NAMALWA (cell line): ENCODE measurements around the gene PHKG2.

Experiments used
- DNase-seq: peaks from one replicate; pipeline ENCODE4 v3.0.0-alpha.2; 2015; ENCODE audit warnings: low spot score

The PHKG2 gene

DNA sequence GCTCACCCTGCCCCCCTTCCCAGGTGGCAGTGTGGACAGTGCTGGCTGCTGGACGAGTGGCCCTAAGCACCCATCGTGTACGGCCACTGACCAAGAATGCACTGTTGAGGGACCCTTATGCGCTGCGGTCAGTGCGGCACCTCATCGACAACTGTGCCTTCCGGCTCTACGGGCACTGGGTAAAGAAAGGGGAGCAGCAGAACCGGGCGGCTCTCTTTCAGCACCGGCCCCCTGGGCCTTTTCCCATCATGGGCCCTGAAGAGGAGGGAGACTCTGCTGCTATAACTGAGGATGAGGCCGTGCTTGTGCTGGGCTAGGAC, 8.5 kb downstream of the PHKG2 start:
- no peak for DNase-seq

DNA sequence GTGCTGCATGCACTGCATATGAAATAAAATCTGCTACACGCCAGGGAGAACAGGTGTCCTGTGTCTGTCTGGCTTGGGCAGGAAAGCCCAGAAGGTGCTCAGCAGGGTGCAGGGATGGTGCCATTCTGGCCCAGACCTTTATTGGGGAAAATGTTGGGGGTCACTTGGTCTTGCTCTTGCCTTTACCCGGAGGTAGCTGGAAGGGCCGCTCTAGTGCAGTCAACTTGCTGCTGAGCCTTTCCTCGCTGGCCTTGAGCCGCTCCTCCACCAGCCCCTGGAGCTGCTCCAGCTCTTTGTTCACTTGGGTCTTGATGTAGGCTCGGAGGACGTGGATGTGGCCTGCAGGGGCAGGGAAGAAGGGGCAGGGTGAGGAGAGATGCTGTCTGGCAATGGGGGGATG, 9.1 kb downstream of the PHKG2 start:
- DNase-seq = no peak

DNA sequence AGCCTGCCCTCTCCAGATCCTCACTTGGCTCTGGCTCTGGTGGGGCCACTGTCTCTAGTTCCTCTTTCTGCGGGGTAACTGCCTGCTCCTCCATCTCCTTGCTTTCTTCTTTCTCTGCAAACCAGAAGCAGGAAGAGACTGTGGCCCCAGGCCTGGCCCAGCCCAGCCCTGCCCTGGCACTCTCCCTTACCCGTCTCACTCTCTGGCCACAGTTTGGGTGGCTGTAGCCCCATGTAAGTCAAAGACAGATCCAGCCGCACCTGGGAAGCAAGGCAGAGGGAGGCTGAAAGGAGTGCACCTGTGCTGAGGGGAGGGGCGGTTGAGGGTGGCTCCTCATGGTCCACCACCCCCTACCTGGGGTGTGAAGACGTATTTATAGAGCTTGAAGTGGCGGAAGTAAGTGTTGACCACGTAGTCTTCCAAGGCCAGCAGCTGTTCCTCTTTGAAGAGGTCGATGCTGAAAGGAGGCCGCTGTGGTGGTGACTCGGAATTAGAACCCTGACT, 10.8 kb downstream of the PHKG2 start:
- DNase-seq = peak; percentile 46

DNA sequence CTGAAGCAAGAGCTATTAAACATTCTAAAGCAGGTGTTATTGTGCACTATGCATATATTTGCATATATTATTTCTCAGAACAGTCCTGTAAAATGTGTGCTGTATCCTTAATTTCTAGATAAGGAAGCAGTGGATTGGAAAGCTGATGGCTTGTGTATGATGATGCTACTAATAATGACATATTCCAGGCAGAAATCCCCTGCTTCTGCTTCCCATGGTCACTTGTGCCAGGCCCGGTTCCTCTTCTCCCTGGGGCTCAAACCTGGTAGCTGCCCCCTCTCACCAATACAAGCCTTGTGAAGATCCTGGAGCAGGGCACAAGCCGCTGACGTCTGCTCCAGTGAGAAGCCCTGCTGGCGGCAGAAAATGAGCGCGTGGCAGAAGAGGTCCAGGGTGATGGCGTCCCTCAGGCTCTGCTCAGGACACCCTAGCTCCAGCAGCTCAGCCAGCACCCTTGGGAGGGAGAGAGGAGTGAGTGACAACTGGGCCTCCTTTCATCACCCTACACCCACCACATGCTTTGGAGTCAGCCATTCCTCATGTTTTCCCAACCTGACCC, 11.9 kb downstream of the PHKG2 start:
- DNase-seq = no peak

DNA sequence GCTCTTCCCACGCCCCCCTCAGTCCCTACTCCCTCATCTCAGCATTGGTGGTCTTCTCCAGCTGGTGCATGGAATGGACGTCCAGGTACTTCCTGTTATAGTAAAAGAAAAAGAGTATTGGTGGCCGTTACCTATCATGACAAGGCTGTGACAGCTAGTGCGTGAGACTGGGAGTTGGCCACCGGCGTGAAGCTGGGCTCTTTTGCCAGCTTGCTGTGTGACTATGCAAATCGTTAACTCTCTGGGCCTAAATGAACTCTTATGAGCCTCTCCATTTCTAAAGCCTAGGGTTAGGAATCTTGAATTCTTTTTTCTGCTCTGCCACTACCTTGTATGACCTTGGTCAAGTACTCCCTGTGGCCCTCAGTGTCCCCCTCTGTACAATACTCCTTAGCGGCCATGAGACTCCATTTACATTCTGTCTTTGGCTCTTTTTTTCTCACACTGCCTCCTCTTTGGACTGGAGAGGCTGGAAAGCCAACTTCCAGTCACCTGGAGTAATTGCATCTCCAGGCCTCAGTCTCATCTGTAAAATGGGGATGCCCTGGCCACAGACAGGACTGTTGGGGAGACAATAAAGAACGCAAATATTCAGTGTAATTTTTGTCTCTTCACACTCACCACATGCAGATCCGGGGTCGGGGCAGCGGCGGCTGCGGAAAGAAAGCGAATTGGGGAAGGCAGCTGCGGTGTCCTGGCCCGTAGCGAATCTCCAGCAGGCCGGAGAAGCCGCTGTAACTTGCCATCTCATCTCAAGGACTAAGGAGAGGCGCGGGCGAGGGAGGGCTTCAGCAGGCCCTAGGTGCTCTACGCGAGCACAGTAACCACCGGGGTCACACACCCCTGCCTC, 12.6 kb downstream of the PHKG2 start:
- DNase-seq = peak; percentile 61

DNA sequence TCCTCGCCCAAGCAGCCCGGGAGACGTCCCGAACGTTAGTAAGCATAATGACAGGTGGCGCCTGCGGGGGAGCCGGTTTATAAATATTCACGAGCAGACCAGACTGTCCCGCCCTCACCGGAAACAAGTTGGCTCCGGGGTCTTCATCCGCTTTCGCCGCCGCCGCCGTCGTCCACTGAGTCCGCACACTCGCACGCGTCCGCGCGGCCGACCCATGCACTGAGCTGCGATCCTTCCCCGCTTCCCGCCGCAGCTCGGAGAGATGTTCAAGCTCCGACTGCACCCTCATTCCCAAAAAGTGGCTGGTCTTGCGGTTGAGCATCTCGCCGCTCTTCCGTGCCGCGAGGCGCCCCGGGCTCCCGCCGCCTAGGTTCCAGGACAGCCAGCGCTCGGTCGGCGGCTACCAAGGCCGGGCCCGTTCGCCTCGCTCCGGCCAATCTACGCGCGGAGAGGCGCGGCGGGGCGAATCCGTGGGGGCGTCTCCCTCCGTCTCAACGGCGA, 13.3 kb downstream of the PHKG2 start:
- DNase-seq = peak; percentile 92

DNA sequence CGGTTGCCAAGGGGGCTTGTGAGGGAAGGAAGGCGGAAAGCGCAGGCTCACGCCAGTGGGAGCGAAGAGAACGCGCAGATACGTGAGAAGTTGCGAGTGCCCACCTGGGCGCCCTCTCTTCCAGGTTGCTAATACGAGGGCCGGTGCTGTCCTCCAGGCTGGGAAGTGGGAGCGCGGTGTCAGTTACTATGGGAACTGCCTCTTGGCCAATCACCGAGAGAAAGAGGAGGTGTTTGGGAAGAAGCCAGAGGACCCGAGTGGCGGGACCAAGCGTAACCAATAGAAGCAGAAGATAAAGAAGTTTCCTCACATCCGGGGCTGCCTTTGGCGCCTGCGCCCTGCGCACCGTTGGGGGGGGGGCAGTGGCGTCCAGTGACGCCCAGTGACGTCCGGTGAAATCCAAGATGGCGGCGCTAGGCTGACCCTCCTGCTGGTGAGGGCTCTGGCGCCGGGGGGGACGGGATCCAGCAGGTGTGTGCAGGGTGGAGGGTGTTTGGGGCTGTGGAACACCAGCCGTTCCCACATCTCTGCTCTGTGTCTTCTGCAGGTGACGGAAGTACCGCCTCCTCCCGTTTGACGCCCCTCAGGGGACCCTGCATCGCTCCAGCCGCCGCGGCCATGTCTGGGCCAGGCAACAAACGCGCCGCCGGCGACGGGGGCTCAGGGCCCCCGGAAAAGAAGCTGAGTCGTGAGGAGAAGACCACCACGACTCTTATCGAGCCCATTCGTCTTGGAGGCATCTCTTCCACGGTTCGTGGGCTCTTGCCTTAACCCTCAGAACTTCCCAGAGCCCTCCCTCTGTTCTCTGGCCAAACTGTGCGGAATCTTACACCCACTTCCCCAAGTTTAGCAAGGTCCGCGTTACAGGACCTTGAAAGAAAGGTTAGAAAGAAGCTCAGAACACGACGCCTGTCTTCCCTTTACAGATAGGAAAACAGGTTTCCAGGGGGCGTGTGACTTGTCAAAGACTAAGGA, 14.0 kb downstream of the PHKG2 start, which contains the start of the genes CFAP119 and RNF40:
Gene CFAP119, minus strand, starts transcription at position 135 of the 975 bp plus-strand sequence. CDS start 314 bp downstream, outside the sequence.
Gene RNF40, plus strand, starts transcription at position 395 of the 975 bp plus-strand sequence. Its CDS starts 224 bp downstream, at position 619.
- DNase-seq = peak; percentile 96

DNA sequence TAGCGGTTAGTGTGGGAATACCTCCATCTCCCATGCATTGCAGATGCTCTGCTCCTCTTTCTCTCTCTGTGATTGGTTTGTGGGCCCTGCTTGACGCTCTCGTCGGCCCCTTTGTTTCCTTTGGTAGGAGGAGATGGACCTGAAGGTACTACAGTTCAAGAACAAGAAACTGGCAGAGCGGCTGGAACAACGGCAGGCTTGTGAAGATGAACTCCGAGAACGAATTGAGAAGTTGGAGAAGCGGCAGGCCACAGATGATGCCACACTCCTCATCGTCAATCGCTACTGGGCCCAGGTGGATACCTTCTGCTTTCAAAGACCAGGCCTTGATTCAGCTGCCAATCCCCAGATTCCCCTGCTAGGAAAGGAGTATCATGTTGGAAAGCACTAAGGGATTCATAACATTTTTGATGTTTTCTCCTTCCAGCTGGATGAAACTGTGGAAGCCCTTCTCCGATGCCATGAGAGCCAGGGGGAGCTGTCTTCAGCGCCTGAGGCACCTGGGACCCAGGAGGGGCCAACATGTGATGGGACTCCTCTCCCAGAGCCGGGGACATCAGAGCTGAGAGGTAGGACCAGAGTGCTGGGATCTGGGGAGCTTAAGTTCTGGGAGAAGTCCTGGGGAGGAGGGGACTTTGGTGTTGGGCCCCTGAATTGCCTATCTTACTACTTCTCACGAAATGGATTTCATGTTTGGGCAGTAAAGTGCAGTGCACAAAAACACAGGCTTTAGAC, 14.9 kb downstream of the PHKG2 start:
- no peak for DNase-seq

DNA sequence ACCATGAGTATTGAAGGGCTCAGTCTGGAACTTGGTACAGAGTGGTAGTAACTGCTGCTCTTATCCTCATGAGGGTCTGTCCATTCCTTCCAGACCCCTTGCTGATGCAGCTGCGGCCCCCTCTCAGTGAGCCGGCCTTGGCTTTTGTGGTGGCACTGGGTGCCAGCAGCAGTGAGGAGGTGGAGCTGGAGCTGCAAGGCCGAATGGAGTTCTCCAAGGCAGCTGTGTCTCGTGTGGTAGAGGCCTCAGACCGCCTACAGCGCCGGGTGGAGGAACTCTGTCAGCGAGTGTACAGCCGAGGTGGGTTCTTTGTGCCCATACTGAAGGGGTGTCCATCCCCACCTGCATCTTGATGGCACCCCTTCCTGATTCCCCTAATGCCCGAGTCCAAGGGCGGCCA, 15.9 kb downstream of the PHKG2 start:
- no peak for DNase-seq

DNA sequence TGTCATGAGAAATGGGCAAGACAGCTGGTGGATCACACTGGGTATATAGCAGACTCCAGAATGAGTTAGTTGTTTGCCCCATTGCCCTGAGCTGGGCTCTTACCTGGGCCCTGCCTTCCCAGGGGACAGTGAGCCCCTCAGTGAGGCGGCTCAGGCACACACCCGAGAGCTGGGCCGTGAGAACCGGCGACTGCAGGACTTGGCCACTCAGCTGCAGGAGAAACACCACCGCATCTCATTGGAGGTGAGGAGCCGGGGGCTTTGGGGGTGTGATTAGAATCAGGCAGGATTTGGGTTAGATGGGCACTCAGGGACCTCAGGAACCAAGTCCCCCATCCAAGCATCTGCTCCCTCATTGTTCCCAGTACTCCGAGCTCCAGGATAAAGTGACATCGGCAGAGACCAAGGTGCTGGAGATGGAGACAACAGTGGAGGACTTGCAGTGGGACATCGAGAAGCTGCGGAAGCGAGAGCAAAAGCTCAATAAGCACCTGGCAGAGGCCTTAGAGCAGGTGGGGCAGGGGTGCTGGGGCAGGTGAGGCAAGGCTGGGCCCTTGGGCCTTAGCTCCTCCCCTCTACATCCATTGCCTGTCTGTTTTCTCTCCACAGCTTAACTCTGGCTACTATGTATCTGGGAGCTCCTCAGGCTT, 16.7 kb downstream of the PHKG2 start:
- no peak for DNase-seq

DNA sequence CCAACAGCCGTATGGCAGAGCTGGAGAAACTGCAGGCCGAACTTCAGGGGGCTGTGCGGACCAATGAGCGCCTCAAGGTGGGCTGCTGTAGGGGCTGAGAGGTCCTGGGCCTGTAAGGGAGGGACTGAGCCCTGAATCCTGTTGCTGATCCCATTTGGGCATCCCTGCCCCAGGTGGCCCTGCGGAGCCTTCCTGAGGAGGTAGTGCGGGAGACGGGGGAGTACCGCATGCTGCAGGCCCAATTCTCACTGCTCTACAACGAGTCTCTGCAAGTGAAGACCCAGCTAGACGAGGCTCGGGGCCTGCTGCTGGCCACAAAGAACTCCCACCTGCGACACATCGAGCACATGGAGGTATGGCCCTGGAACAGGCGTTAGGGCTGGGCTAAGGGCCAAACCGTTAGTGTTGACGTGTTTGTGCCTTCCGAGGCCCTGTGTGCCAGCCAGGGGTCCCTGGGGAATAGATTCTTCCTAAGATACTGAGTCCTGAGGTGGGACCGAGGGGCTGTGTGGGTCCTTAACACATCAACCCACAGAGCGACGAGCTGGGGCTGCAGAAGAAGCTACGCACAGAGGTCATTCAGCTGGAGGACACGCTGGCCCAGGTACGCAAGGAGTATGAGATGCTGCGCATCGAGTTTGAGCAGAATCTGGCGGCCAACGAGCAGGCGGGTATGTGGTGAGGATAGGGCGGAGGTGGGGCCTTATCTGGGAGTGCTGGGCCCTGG, 18.1 kb downstream of the PHKG2 start:
- no peak for DNase-seq

DNA sequence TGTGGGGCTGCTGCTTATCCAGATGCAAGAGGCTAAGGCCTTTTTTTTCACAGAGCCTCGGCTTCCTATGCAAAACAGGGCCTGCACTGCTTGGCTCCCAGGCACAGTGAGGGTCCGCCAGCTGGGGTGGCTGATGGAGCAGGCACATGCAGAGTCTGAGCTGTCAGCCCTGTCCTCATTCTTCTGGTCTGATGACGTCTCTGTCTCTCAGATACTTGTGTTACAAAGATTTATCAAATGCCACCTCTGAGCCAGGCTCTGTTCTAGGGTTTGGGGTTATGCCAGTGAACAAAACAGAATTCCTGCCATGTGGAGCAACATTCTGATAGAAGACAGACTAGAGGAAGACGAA, 18.7 kb downstream of the PHKG2 start:
- DNase-seq = no peak

DNA sequence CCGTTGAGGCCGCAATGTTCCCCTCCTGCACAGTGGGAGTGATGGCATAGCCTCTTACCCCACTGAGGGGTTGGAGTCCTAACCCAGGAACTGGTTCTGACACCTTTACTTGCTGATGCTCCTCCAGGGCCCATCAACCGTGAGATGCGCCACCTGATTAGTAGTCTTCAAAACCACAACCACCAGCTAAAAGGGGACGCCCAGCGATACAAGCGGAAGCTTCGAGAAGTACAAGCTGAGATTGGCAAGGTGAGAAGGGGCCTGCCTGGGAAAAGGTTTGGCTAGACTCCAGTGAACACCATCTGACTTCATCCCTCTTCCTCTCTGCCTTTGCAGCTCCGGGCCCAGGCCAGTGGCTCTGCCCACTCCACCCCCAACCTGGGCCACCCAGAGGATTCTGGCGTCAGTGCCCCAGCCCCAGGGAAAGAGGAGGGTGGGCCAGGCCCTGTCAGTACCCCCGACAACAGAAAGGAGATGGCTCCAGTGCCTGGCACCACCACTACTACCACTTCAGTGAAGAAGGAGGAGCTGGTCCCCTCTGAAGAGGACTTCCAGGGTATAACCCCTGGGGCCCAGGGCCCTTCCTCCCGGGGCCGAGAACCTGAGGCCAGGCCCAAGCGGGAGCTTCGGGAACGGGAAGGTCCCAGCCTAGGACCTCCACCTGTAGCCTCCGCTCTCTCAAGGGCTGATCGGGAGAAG, 19.7 kb downstream of the PHKG2 start:
- DNase-seq = no peak

DNA sequence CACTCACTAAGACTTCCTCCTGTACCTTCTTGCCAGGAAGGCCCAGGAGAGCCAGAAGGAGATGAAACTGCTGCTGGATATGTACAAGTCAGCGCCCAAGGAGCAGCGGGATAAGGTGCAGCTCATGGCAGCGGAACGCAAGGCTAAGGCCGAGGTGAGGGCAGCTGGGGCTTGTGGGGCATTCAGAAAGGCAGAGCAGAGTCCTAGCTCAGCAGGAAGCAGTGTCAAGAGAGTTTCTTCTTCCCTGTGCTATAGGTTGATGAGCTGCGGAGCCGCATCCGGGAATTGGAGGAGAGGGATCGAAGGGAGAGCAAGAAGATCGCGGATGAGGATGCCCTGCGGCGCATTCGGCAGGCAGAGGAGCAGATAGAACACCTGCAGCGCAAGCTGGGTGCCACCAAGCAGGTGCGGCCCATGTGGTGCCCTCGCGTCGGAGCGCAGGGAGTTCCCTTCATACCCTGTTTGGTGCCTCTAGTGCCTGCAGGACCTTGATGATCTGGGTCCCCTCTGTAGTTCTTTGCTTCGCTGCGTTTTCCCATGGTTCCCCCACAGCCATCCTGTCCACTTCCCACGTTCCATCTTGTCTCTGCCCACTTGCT, 20.5 kb downstream of the PHKG2 start:
- no peak for DNase-seq

DNA sequence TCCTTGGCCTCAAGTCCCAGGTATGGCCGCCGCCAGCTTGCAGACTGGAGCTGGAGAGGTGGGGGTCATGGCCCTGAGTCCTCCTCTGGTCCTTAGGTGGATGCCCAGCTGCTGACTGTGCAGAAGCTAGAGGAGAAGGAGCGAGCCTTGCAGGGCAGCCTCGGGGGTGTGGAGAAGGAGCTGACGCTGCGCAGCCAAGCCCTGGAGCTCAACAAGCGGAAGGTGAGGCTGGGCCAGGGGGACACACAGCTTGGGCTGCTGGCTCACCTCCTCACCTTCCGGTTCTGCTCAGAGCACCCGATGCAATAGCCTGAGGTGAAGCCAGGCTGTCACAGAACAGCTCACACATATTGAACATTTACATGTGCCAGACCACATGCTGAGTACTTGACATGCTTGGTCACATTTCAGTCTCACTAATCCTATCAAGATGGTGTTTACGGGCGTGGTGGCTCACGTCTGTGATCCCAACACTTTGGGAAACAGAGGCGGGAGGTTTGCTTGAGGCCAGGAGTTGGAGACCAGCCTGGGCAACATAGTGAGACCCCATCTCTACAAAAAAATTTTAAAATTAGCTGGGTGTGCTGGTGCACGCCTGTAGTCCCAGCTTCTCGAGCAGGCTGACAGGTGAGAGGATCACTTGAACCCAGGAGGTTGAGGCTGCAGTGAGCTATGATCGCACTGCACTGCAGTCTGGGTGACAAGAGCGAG, 21.3 kb downstream of the PHKG2 start:
- no peak for DNase-seq

DNA sequence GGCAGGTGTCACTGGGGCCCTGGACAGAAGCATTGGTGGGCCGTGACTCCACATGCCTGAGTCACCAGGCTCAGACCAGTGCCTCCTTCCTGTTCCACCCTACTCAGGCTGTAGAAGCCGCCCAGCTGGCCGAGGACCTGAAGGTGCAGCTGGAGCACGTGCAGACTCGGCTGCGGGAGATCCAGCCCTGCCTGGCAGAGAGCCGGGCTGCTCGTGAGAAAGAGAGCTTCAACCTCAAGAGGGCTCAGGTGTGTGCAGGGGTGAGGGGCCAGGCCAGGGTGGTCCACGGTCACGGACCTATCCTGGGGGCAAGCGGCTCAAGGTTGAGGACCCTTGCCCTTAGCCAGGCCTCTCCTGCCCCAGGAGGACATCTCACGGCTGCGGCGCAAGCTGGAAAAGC, 23.5 kb downstream of the PHKG2 start:
- no peak for DNase-seq

DNA sequence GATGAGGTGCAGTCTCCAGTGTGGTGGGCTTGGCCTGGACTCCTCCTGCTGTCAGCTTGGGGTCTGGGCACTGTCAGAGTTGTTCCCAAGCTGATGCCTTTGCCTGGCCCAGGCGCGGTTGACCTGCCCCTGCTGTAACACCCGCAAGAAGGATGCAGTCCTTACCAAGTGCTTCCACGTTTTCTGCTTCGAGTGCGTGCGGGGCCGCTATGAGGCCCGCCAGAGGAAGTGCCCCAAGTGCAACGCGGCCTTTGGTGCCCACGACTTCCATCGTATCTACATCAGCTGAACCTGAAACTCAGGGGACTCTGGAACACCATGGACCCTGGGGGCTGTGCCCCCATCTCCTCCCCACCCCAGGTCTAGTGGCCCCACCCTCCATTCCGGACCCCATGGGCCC, 25.6 kb downstream of the PHKG2 start:
- DNase-seq = no peak

DNA sequence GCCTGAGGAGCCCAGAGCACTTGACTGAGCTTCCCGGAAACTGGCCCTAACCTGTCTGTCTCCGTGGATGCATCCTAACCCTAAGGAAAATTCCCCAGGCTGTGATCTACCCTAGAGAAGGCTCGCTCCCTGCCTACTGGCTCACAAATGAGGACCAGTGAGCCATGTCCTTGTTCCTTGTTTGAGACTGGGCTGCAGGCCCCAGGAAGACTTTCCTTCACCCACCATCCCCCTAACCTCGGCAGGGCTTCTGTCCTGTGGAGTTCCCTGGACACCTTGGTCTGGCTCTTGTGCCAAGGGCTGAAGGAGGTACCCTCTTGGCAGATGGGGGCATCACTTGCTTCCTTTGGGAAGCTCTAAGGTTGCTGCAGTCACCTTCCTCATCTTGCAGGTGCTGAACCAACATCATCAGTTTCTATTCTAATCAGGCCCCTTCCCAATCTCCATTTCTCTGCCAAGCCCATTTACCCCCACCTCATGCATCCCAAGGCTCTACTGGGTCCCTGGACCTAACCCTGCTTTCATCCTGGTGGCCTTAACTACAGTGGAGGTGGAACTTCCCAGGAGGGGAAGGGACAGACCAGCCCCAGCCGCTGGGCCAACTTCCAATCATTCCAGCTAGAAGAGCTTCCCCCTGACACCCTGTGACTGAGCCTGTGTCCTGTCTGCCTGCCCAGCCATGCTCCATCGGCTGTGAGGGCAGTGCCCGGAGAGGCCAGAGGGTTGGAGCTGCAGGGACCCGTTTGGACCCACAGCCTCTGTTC, 26.3 kb downstream of the PHKG2 start:
- no peak for DNase-seq
